Neural cell (in vitro differentiated cells): Measurements from ENCODE around the gene CA12.

Experiments
- POLR2AphosphoS5 ChIP-seq: IDR thresholded peaks from 2 replicates; pipeline ENCODE4 v1.6.1; 2012
- TF ChIP-seq, protein P1 (sequence below): fragments of 450-650 bp; IDR thresholded peaks from 2 replicates; pipeline ENCODE4 v1.5.1; 2014; ENCODE audit warnings: antibody characterized with exemption, mild to moderate bottlenecking, moderate library complexity; ENCODE audit not compliant: poor library complexity, severe bottlenecking

GRCh38 chr15:63420333-63420747 is 38.7 kb upstream of the CA12 start:
- TF ChIP-seq POLR2AphosphoS5, result no peak
- TF ChIP-seq, protein P1, sequence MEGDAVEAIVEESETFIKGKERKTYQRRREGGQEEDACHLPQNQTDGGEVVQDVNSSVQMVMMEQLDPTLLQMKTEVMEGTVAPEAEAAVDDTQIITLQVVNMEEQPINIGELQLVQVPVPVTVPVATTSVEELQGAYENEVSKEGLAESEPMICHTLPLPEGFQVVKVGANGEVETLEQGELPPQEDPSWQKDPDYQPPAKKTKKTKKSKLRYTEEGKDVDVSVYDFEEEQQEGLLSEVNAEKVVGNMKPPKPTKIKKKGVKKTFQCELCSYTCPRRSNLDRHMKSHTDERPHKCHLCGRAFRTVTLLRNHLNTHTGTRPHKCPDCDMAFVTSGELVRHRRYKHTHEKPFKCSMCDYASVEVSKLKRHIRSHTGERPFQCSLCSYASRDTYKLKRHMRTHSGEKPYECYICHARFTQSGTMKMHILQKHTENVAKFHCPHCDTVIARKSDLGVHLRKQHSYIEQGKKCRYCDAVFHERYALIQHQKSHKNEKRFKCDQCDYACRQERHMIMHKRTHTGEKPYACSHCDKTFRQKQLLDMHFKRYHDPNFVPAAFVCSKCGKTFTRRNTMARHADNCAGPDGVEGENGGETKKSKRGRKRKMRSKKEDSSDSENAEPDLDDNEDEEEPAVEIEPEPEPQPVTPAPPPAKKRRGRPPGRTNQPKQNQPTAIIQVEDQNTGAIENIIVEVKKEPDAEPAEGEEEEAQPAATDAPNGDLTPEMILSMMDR, result no peak
